GM19351 (cell line): ENCODE measurements around the gene LMNTD1.

Source experiments
- ATAC-seq: cut with Tn5 transposase; IDR thresholded peaks from one replicate; pipeline ENCODE4 v1.9.1; 2021; ENCODE audit warnings: mild to moderate bottlenecking, moderate library complexity; ENCODE audit not compliant: unreplicated experiment

The LMNTD1 gene

GRCh38 chr12:25556153-25556552 lies 3.1 kb upstream of the LMNTD1 start:
- ATAC-seq, result no peak

DNA sequence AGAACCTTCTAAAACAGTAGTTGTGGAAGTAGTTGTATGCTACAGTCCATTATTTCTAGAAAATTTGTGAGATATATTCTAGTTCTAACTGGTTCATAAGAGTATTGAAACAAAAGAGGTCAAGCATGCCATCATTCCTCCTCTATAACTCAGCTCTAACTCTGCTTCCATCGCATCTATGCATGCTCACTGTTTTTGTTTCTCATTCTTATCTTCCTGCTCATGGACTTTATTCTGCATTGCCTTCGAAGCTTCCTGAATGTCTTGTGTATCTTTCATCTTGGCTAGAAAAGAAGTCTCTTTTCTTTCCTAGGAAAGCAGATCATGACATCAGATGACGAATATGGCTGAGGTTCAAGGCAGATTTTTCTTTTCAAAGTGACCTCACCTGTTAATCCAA lies 402 bp downstream of the LMNTD1 start:
- ATAC-seq, result no peak

DNA sequence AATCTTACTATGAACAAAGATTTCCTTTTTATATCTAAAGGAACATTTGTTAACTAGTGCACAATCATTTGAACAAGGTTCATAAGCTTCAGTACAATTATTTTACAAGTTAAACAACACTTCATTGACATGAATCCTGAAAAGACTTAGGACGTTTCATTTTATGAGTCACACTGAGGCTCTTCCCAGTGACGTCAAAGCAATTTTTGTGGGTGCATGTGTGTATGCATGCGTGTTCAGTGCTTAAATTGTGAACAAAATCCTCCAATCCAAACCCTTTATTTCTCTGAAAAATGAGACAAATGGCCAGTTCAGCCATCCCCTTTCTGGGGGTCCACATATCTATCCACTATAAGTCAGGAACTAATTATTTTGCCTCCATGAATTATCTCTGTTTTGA lies 2.9 kb downstream of the LMNTD1 start:
- no peak for ATAC-seq

DNA sequence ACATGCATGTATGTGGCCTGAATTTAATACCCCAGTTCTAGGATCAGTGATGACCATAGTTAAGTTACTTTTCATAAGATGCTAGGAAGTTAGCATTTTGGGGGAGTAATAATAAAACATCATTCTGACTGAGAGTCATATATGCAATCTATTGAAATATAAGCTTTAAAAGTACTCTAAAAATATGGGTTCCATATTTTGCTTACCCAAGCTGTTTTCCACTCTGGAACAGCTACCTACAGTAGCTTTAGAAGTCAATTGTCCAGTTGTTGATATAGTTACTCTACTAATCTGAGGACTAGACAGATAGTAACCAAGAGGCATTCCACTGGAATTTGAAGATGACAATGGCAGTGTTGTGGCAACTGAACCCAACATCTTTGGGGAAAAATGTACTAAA lies 4.0 kb downstream of the LMNTD1 start:
- ATAC-seq, result no peak

- no peak for ATAC-seq
Observed at GRCh38 chr12:25546318-25546717, 6.8 kb downstream of the LMNTD1 start.

DNA sequence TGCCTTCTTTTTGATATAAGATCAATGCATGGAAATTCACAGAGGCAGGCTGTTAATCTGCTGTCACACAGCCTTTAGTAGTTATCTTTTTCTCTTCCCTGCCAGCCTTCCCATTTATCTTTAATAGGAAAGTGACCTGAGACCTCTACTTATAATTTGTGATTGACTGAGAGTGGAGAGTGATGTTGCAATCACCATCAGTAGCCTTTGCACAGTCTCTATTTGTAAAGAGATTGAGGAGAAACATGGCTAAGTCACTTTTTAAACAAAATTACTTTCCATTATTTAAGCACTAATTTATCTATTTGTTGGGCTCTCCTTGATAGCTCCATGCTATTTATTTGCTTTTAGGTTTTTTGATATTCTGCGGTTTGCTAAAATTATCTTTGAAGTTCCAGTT lies 19.9 kb downstream of the LMNTD1 start:
- no peak for ATAC-seq

DNA sequence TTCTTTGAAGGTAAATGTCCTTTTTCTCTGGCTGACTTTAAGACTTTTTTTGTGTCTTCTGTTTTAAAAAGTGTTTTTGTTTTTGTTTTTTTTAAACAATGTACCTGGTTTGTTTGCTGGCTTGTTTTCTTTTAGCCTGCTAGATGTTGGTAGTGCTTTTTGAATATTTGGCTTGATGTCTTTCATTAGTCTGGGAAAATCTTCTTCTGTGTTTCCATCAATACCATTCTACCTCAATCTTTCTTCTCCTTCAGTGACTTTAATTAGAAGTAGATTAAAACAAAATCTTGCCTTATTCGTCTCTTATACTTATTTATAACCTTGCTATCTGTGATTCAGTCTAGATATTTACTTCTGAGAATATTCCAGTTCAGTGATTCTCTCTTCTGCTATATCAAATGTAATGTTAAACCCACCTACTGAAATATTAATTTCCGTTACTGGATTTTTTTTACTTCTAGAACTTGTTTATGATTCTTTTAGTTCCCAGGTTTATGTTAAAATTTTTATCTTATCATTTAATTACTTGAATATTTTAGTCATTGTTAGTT lies 21.5 kb downstream of the LMNTD1 start:
- ATAC-seq, result no peak

- ATAC-seq, result no peak
Observed at GRCh38 chr12:25529738-25530137, 23.3 kb downstream of the LMNTD1 start.

DNA sequence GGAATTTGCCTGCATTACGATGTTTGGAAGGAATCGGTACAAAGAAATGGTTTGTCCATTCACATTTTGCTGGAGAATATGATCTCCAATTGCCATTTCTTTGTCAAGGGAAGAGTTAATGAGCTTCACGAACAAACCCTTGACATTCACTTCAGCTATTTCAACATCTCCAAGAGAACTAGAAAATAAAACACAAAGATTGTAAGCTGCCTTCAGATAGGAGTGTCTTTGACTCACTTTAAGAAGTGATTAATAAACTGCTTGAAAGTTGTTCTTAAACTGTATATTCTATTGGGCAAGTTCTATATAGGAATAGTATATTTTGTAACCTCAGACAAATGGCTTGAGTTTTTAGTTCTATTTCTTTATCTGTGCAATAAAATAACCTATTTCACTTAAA lies 26.3 kb downstream of the LMNTD1 start:
- no peak for ATAC-seq

DNA sequence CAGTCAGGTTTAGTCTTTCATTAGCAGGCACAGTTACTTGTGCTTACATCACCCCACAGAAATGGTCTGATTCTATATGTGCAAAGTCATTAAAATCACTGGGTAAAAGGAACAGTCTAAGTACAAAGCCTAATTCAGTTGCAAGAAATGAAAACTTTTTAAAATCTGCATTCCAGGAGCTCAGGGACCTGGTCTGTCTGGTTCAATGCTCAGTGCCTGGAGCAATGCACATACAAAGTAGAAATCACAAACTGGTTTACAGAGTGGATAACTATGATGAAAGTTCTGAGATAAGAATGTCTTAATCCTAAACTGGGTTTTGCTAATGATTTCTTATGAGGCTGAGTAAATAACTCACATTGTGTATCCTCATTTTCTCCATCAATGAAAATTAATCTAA lies 28.7 kb downstream of the LMNTD1 start:
- no peak for ATAC-seq

- no peak for ATAC-seq
Observed at GRCh38 chr12:25521625-25522256, 31.3 kb downstream of the LMNTD1 start.

DNA sequence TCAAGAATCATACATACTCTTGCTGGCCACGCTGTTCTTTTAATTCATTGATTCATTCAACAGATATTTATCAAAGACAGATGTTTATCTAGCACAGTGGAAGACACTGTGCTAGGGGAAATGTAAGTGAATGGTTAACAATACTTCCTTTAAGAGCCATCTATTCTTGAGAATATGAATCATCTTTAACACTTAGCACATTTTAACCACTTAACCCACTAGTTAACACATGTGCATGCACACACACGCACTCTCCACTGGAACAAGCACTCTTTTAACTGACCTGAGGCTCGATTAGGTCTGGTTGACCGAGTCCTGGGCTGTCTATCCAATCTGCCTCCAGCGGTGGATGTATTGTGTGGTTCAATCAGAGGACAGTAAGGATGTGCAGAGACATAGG lies 34.6 kb downstream of the LMNTD1 start:
- no peak for ATAC-seq

DNA sequence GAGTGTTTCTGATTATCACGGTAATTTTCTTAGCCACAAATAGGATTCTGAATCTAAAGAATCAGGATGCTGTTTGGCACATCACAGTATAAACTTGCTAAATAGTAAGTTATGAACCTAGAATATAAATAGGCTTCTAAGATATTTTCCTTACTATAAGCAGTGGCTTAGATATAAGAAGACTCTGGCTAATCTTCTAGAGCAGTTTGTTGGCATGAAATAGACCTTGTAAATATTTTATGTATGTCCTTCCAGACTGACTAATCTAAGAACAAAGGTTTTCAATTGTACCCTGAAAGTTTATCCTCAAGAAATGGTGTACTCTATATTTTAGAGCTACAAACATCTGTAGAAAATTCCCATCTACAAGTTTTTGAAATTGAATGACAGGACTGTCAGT lies 48.3 kb downstream of the LMNTD1 start:
- ATAC-seq, result no peak

GRCh38 chr12:25503666-25504065 lies 49.4 kb downstream of the LMNTD1 start:
- no peak for ATAC-seq

- ATAC-seq, result no peak
Observed at GRCh38 chr12:25502596-25502995, 50.5 kb downstream of the LMNTD1 start.

- ATAC-seq, result no peak
Observed at GRCh38 chr12:25502118-25502517, 51.0 kb downstream of the LMNTD1 start.

DNA sequence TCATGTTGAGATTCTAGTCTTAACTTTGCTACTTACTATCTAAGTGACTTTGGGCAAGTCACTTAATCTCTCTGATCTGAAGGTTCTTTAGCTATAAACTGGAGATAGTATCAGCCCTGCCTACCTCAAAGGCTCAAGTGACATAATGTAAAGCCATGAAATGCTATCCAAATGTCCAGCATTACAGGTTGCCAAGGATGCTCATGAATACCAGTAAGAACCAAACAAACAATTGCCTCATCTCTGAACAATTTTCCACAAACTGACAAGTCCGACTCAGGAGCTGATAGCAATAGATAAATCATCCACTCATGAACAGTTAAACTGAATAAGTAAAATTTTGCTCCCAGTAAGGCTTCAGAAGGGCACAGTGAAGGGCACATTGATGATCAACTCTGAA lies 51.5 kb downstream of the LMNTD1 start:
- no peak for ATAC-seq

DNA sequence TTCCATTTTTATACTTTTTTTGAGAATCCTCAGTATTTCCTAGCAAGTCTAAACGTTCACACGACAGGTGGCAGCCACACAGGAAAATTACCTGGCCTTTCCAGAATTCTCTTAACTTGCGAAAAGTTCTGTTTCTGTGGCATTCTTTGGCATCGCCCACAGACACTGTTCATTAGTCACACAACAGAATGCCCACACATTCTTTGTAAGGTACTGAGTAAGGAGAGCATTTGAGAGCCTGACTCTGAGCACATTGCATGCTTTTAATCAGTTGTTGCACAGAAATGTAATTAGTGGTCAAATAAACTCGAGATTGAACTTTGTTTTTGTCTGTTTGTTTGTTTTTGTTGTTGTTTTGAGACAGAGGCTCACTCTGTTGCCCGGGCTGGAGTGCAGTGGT lies 52.4 kb downstream of the LMNTD1 start:
- no peak for ATAC-seq

DNA sequence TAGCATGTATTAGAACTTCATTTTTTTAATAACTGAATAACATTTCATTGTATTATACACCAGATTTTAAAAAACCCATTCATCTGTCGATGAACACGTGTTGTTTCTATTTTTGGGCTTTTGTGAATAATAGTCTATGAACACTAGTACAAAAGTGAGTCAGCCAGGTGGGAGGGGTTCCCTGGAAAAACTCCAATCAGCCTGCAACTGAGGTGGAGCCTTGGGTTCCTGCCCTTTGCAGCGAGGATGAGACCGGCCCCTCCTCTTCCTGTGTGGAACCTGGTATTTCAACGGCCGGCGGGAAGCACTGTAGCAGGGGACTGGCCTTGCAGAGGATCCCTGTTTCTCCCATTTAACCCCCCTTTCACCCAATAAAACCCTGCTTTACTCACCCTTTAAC lies 56.1 kb downstream of the LMNTD1 start:
- ATAC-seq, result no peak

DNA sequence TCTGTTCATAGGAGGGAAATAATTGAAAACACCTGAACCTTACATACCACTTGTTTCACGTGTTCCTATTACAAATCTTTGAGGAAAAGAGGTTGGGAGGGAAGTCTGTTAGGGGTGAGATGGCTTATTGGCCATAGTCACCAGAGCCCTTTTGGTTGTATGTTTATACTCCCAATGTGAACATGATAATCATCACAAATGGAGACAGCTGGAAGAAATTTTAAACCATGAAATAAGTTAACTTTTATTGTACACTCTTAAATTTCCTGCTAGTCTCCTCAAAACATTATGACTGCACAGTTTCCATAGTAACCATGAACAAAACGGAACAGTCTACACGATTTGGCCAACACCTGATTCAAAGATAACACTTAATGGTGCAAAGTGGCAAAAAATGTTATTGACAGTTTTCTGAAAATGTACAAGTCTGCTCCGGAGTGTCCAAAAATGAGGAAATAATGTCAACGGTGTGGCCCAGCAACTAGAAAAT lies 56.9 kb downstream of the LMNTD1 start:
- no peak for ATAC-seq

- ATAC-seq, result no peak
Observed at GRCh38 chr12:25495331-25496097, 57.6 kb downstream of the LMNTD1 start.

GRCh38 chr12:25494926-25495325 lies 58.2 kb downstream of the LMNTD1 start:
- ATAC-seq, result no peak
